Measurements from ENCODE around the gene LRRN2.

DNA sequence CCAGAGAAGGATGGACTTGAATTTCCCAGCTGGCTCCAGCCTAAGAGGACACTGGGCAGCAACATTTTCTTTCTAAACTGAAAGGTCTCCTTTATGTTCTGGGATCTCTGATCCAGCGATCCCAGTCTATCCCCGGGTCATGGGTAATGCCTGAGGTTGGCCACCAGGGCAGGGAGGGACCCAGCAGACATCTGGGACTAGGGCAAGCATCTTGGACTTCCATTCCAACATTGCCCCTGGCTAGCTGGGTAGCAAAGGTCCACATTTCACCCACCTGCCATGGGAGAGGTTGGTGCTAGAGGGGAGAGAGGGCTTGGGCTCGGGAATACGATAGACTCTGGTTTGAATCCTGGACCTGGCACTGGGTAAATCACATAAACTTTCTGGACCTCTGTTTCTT, 84.6 kb downstream of the LRRN2 start:
- TF ChIP-seq EP300 (IDR thresholded peaks at IDR 0.05; ENCODE audit: borderline replicate concordance) (no peak), YY1 (IDR thresholded peaks at IDR 0.05; ENCODE audit: low read depth) (no peak), TAF1 (IDR thresholded peaks at IDR 0.05; ENCODE audit: low read depth) (no peak), TEAD4 (IDR thresholded peaks at IDR 0.05) (no peak), ZBTB7A (IDR thresholded peaks at IDR 0.05; ENCODE audit: low read depth) (no peak), CREB1 (IDR thresholded peaks at IDR 0.05; ENCODE audit: low read depth) (no peak), EGR1 (IDR thresholded peaks at IDR 0.05) (no peak), USF1 (IDR thresholded peaks at IDR 0.05) (no peak)
- TF ChIP-seq, protein P1, sequence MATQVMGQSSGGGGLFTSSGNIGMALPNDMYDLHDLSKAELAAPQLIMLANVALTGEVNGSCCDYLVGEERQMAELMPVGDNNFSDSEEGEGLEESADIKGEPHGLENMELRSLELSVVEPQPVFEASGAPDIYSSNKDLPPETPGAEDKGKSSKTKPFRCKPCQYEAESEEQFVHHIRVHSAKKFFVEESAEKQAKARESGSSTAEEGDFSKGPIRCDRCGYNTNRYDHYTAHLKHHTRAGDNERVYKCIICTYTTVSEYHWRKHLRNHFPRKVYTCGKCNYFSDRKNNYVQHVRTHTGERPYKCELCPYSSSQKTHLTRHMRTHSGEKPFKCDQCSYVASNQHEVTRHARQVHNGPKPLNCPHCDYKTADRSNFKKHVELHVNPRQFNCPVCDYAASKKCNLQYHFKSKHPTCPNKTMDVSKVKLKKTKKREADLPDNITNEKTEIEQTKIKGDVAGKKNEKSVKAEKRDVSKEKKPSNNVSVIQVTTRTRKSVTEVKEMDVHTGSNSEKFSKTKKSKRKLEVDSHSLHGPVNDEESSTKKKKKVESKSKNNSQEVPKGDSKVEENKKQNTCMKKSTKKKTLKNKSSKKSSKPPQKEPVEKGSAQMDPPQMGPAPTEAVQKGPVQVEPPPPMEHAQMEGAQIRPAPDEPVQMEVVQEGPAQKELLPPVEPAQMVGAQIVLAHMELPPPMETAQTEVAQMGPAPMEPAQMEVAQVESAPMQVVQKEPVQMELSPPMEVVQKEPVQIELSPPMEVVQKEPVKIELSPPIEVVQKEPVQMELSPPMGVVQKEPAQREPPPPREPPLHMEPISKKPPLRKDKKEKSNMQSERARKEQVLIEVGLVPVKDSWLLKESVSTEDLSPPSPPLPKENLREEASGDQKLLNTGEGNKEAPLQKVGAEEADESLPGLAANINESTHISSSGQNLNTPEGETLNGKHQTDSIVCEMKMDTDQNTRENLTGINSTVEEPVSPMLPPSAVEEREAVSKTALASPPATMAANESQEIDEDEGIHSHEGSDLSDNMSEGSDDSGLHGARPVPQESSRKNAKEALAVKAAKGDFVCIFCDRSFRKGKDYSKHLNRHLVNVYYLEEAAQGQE (IDR thresholded peaks at IDR 0.05; ENCODE audit: low read depth), result no peak

Measured in Ishikawa (cell line).